Neuron (in vitro differentiated cells): ENCODE data around the gene NLGN1.
"Not testable (repeated sequence)": the region's sequence is repeated elsewhere in the genome, so short reads cannot be mapped to it uniquely, and the experiment has no call there.

ENCODE experiments used
- H2AFZ ChIP-seq: one replicate; pipeline ENCODE4 v1.6.1; 2013; ENCODE audit warnings: low read depth, mild to moderate bottlenecking, inconsistent platforms, low read length, moderate library complexity
- H3K27me3 ChIP-seq: one replicate; pipeline ENCODE4 v1.6.1; 2013; ENCODE audit warnings: low read length; ENCODE audit not compliant: insufficient read depth
- H3K36me3 ChIP-seq: one replicate; pipeline ENCODE4 v1.6.1; 2013; ENCODE audit warnings: low read length; ENCODE audit not compliant: insufficient read depth
- H3K4me1 ChIP-seq: one replicate; pipeline ENCODE4 v1.6.1; 2013; ENCODE audit warnings: low read length; ENCODE audit not compliant: insufficient read depth
- H3K4me3 ChIP-seq: 2 replicates; pipeline ENCODE4 v1.5.1; 2013; ENCODE audit warnings: mild to moderate bottlenecking, low read length, moderate library complexity
- H3K9me3 ChIP-seq: one replicate; pipeline ENCODE4 v1.6.1; 2013; ENCODE audit warnings: low read length

Gene NLGN1

DNA sequence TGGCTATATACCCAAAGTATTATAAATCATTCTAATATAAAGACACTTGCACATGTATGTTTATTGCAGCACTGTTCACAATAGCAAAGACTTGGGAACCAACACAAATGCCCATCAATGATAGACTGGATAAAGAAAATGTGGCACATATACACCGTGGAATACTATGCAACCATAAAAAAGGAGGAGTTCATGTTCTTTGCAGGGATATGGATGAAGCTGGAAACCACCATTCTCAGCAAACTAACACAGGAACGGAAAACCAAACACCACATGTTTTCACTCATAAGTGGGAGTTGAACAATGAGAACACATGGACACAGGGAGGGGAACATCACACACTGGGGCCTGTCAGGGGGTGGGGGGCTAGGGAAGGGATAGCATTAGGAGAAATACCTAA is 148.0 kb downstream of the NLGN1 start:
- H2AFZ ChIP-seq, H3K27me3 ChIP-seq, H3K4me1 ChIP-seq, H3K36me3 ChIP-seq, H3K9me3 ChIP-seq, H3K4me3 ChIP-seq: not testable (repeated sequence)

DNA sequence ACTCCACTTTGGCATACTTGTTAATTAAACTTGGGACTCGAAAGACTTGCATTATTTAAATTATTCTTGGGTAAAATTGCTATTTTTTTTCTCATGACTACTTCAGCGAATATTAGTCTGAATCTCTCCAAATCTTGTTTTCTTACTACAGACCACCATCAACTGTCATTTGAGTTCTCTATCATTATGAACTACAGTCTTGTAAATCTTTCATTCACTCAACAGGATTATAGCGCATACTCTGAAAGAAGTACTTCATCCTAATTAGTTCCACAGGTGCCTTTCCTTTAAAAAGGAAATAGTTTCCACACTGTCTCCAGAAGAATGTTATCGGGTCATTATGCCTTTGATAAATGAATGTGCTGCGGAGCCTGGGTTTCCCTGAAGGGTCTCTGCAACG is 149.5 kb downstream of the NLGN1 start:
- Histone ChIP-seq H3K36me3 (no peaks in the 10 kb centered on the region), H2AFZ (no peak overlapping the region), H3K9me3 (no peaks in the 10 kb centered on the region), H3K27me3 (no peaks in the 10 kb centered on the region), H3K4me3 (no peak overlapping the region), H3K4me1 (no peaks in the 10 kb centered on the region)

DNA sequence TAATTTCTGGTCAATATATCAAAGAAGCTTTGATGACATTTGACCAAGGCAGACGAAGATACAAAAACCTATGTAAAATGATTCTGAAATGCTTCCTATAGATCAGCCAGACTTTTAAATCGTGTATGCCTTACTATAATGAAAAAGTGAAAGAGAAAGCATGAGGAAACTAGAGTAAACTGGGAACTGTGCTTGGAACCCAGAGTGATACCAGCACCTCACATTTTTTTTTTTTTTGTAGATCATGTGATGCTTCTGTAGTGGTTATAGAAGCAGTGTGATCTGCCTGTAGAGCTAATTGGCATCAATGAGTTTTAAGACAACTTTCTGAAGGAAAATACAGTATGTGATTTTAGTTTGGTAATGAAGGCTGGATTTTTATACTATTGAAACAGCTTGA is 150.7 kb downstream of the NLGN1 start:
- Histone ChIP-seq H3K4me1 (peaks cover under 1% of the 10 kb centered on the region), H3K9me3 (no peaks in the 10 kb centered on the region), H3K36me3 (no peaks in the 10 kb centered on the region), H3K4me3 (no peak overlapping the region), H2AFZ (no peak overlapping the region), H3K27me3 (no peaks in the 10 kb centered on the region)

DNA sequence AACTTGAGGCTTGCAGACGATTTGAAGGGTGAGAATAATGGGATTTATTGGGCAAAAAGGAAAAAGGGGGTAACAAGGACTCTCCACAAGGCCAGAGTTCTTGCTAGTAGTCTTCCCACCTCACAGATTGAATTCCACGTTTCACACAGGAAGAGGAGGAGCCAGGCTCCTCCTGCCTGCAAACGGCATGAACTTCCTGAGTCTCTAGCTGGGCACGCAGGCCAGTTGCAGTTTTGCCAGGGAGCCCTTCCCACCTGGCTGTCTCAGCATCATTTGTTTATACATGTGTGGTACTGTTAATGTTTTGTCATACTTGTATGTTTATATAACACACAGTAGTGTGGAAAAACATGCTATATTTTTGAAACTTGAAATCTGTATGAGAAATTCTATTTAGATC is 155.0 kb downstream of the NLGN1 start:
- H3K36me3 ChIP-seq: no peaks in the 10 kb centered on the region
- H2AFZ ChIP-seq: no peak overlapping the region
- no peak overlapping the region for H3K4me3 ChIP-seq
- H3K9me3 ChIP-seq: no peaks in the 10 kb centered on the region
- H3K4me1 ChIP-seq: peaks cover 5% of the 10 kb centered on the region
- H3K27me3 ChIP-seq: no peaks in the 10 kb centered on the region

DNA sequence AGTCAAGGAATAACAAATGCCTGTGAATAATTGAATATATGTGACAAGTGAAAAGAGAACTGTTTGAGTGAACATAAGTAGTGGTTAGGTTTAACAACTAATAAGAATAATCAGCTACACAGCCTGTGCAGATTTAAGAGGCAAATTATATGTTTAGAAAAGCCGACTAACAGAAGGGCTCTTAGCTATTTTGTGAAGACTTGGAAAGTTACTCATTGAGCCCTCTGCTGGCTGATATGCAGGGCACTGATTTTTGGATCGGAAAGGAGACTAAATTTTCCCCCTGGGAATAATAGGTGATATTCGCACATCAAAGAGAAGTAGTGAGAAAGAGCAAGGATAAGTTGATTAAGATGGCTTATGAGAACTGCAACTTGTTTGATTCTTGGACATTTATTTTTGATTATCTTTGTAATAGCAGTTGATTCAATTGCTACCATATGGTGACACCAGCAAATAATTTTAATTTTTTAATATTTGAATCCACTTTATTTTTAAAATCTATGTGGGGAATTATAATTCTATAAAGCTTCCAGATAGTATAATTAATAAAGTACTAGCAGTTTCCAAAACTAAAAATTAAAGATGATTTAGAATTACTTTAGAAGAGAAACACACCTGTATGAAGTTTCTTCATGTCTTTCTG is 156.2 kb downstream of the NLGN1 start:
- Histone ChIP-seq H3K36me3 (no peaks in the 10 kb centered on the region), H3K27me3 (no peaks in the 10 kb centered on the region), H3K9me3 (no peaks in the 10 kb centered on the region), H2AFZ (no peak overlapping the region), H3K4me3 (no peak overlapping the region), H3K4me1 (peaks cover 5% of the 10 kb centered on the region)

DNA sequence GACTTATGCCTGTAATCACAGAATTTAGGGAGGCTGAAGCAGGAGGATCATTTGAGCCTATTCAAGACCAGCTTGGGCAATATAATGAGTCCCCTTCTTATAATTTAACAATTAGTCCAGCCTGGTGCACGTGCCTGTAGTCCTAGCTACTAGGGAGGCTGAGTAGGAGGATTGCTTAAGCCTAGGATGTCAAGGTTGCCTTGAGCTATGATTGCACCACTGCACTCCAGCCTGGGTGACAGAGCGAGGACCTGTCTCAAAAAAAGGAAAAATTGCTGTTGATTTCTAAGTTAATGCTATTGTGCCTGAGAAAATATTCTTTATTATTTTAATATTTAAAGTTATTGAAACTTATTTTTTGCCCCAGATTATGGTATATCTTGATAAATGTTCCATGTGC is 159.0 kb downstream of the NLGN1 start:
- Histone ChIP-seq H3K36me3 (no peaks in the 10 kb centered on the region), H3K4me1 (peaks cover 5% of the 10 kb centered on the region), H3K9me3 (no peaks in the 10 kb centered on the region), H2AFZ (no peak overlapping the region), H3K27me3 (no peaks in the 10 kb centered on the region), H3K4me3 (no peak overlapping the region)

DNA sequence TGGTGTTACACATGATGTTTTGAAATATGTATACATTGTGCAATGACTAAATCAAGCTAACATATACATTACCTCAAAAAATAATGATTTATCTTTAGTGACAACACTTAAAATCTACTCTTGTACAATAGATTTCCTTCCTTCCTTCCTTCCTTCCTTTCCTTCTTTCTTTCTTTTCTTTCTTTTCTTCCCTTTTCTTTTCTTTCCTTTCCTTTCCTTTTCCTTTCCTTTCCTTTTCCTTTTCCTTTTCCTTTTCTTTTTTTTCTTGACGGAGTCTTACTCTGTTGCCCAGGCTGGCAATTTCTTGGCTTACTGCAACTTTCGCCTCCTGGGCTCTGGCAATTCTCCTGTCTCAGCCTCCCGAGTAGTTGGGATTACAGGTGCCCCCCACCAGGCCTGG is 170.5 kb downstream of the NLGN1 start:
- Histone ChIP-seq H3K4me3 (no peak overlapping the region), H3K36me3 (no peaks in the 10 kb centered on the region)

DNA sequence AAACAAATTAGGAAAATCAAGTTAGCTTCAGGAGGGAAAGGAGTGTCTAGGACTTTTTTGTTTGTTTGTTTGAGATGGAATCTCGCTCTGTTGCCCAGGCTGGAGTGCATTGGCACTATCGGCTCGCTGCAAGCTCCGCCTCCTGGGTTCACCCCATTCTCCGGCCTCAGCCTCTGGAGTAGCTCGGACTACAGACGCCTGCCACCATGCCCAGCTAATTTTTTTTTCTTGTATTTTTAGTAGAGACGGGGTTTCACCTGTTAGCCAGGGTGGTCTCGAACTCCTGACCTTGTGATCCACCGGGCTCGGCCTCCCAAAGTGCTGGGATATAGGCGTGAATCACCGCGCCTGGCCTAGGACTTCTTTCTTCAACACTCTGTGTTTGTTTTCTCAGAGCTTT is 171.1 kb downstream of the NLGN1 start:
- H3K27me3 ChIP-seq: no peaks in the 10 kb centered on the region
- no peaks in the 10 kb centered on the region for H3K4me1 ChIP-seq
- no peak overlapping the region for H3K4me3 ChIP-seq
- H3K9me3 ChIP-seq: no peaks in the 10 kb centered on the region
- no peak overlapping the region for H2AFZ ChIP-seq
- H3K36me3 ChIP-seq: no peaks in the 10 kb centered on the region

More for the DNA sequence above, 170.5 kb downstream of the NLGN1 start:
- Histone ChIP-seq H3K9me3 (no peaks in the 10 kb centered on the region), H3K4me1 (no peaks in the 10 kb centered on the region), H2AFZ (no peak overlapping the region), H3K27me3 (no peaks in the 10 kb centered on the region)

DNA sequence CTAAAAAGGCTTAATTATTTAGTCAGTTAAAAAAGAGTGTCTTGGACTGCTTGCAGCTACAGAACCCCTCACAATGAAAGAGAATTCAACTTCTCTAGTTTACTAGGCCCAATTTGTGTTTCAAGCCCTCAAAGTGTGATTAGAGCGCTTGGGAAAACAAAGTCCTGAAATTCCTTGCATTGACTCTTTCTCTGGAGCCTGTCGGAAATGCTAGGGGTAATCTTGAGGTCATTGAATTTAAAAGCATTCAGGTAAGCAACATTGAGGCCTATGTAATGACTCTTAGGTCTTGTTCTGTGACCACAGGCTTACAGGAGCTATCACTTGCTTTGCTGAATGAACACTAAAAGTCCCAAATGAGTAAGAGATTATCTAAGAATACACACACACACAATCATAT is 186.0 kb downstream of the NLGN1 start:
- no peaks in the 10 kb centered on the region for H3K36me3 ChIP-seq
- H3K4me3 ChIP-seq: no peak overlapping the region
- no peaks in the 10 kb centered on the region for H3K9me3 ChIP-seq
- no peak overlapping the region for H2AFZ ChIP-seq
- no peaks in the 10 kb centered on the region for H3K27me3 ChIP-seq
- H3K4me1 ChIP-seq: peaks cover 22% of the 10 kb centered on the region

DNA sequence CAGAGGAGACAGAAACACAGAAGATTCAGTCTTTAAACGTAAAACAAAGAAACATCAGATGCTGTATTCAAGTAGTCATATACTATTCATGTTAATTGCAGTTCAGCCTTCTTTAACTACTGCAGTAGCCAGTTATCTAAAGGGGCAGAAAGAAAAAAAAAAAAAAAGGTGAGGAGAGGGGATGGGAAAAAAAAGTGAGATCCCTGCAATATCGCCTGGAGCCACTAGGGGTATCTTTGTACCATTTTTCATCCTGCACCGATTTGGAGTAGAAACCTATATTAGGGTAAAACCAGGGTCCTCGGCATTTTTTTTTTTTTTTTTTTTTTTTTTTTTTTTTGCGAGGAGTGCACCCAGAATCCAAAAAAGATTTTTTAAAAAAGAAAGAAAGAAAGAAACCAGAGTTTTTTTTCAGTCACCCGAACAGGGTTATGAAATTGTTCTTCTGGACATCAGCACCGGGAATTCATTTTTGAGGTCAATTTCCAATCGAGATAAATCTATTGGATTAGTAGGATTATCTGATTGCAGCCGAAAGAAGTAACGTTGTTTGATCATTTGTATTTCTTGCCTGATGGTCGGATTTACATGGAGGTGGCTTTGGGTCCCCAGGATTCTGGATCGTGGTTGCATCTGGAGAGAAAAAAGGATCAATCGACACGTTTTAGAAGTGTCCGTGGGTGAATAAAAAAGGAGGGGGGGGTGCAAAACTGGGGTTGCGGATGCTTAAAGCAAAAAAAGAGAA is 186.7 kb downstream of the NLGN1 start:
- Histone ChIP-seq H3K36me3 (no peaks in the 10 kb centered on the region), H3K9me3 (no peaks in the 10 kb centered on the region), H3K27me3 (no peaks in the 10 kb centered on the region), H3K4me3 (peak overlapping the region; percentile 75), H3K4me1 (peaks cover 22% of the 10 kb centered on the region), H2AFZ (peak overlapping the region; percentile 94)

DNA sequence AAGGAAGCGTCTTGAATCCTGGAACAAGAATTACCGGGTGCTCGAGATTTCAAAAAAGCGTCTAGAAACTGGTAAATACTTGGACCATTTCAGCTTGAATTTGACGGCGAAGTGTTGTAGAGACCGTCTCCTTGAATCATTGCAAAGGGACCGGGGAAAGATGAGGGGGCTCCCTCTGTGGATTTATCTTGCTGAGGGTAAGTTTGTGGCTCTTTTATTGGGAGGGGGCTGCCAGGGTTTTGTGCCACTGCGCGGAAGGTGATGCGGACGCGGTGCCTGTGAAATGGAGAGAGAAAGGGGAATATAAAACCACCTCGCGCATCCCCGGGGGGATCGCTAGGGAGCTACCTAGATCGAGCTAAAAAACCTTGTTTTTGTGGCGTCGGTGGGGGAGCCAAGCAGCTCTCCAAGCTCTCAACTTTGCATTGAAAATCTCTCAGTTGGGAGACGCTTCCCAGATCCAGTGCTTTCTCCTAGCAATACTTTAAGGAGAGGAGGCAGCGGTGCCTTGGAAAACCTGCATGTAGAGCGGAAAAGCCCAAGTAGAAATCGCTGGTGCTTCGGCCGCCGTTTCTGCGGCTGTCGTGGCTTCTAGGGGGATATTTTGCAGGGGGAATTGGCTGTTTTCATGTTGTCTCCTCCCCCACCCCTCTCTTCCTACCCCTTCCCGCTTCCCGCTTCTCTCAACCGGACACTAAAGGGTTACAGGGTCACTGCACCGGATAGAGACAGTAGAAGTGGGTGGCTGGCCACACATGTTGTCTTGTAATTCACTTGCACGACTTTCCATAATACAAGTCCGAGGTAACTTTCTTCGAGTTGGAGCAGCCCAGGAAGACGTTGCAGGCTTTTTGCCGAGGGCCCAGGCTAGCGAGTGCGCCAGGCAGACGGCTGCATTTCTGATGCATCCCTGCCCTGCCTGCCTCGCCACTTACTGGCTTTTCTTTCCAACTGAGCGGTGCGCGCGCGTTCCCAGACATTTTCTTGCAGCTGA is 187.6 kb downstream of the NLGN1 start:
- peak overlapping the region; percentile 94 for H2AFZ ChIP-seq

DNA sequence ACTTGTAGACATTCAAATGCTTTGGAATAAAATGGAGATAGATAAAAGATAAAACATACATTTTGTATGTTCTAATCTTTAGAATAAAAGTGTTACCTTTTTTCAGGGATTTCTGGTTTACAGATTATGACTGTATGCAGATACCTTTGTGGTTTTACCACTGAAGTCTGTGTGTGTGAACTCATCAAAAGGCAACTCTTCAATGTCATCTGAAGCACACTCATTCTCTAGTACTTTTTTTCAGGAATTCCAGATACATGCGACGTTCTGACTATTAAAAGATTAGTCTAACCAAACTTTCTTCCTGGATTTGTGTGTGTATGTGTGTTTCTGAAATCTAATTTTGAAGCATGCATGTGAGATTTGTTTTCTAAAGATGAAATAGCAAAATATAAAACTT is 188.6 kb downstream of the NLGN1 start:
- peak overlapping the region; percentile 94 for H2AFZ ChIP-seq
- no peaks in the 10 kb centered on the region for H3K27me3 ChIP-seq
- no peaks in the 10 kb centered on the region for H3K36me3 ChIP-seq
- peaks cover 22% of the 10 kb centered on the region for H3K4me1 ChIP-seq
- H3K4me3 ChIP-seq: peak overlapping the region; percentile 75
- H3K9me3 ChIP-seq: no peaks in the 10 kb centered on the region

More for the DNA sequence above, 187.6 kb downstream of the NLGN1 start:
- no peaks in the 10 kb centered on the region for H3K27me3 ChIP-seq
- H3K36me3 ChIP-seq: no peaks in the 10 kb centered on the region
- H3K9me3 ChIP-seq: no peaks in the 10 kb centered on the region
- H3K4me1 ChIP-seq: peaks cover 22% of the 10 kb centered on the region
- peak overlapping the region; percentile 75 for H3K4me3 ChIP-seq

DNA sequence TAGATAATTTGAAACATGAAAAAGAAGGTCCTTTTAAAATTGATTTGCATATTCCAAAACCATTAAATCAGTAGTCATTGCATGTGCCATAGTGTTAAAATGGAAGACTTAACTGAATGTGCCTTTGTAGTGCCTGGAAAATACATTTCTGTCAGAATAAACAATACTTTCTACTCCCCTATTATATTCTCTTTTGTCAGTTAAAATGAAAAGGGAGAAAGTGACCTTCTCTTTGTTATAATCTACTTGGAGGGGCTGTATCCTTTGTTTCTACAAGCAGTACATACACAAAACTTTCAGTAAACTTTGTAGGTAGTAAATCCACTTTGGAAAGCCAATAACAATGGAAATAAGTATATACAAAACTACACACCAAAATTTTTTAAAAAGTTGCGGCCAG is 189.5 kb downstream of the NLGN1 start:
- Histone ChIP-seq H3K9me3 (no peaks in the 10 kb centered on the region), H3K4me3 (peak overlapping the region; percentile 75), H3K36me3 (no peaks in the 10 kb centered on the region), H3K27me3 (no peaks in the 10 kb centered on the region), H3K4me1 (peaks cover 22% of the 10 kb centered on the region), H2AFZ (no peak overlapping the region)
